Mesendoderm (in vitro differentiated cells): ENCODE results near the gene ASXL1.
A peak's percentile ranks its signal among the peaks of the same experiment; 100 is the strongest.
"Not testable (repeated sequence)": the region's sequence is repeated elsewhere in the genome, so short reads cannot be mapped to it uniquely, and the experiment has no call there.

Source experiments
- DNase-seq: peaks from one replicate; pipeline ENCODE4 v3.0.0; 2013
- H2AK5ac ChIP-seq: 2 replicates; pipeline ENCODE4 v1.6.1; 2013; ENCODE audit warnings: low read length, inconsistent platforms
- H2BK120ac ChIP-seq: 2 replicates; pipeline ENCODE4 v1.6.1; 2013; ENCODE audit warnings: low read depth, mild to moderate bottlenecking, low read length, moderate library complexity, mixed read lengths
- H2BK15ac ChIP-seq: replicated peaks from 2 replicates; pipeline ENCODE4 v1.6.1; 2013; ENCODE audit warnings: low read depth, mild to moderate bottlenecking, moderate library complexity
- H2BK5ac ChIP-seq: 2 replicates; pipeline ENCODE4 v1.6.1; 2013; ENCODE audit warnings: low read length, inconsistent platforms
- H3K18ac ChIP-seq: 2 replicates; pipeline ENCODE4 v1.6.1; 2013; ENCODE audit warnings: mild to moderate bottlenecking, low read length, mixed read lengths
- H3K23ac ChIP-seq: one replicate; pipeline ENCODE4 v1.6.1; 2013; ENCODE audit warnings: low read length
- H3K27ac ChIP-seq: 2 replicates; pipeline ENCODE4 v1.5.1; 2013; ENCODE audit warnings: low read depth, mild to moderate bottlenecking, inconsistent platforms, low read length, moderate library complexity
- H3K27me3 ChIP-seq: 2 replicates; pipeline ENCODE4 v1.6.1; 2013; ENCODE audit warnings: low read length, control low read depth, mild to moderate bottlenecking, inconsistent platforms; ENCODE audit not compliant: insufficient read depth, poor library complexity
- H3K36me3 ChIP-seq: 2 replicates; pipeline ENCODE4 v1.6.1; 2013; ENCODE audit warnings: low read length, inconsistent platforms; ENCODE audit not compliant: control insufficient read depth, insufficient read depth
- H3K4ac ChIP-seq: one replicate; pipeline ENCODE4 v1.6.1; 2013; ENCODE audit warnings: low read depth, mild to moderate bottlenecking, low read length, moderate library complexity
- H3K4me1 ChIP-seq: 2 replicates; pipeline ENCODE4 v1.6.1; 2013; ENCODE audit warnings: low read depth, low read length, inconsistent platforms; ENCODE audit not compliant: control insufficient read depth
- H3K4me2 ChIP-seq: 2 replicates; pipeline ENCODE4 v1.6.1; 2013; ENCODE audit warnings: low read length
- H3K4me3 ChIP-seq: 2 replicates; pipeline ENCODE4 v1.5.1; 2013; ENCODE audit warnings: mild to moderate bottlenecking, low read length
- H3K56ac ChIP-seq: one replicate; pipeline ENCODE4 v1.6.1; 2013; ENCODE audit warnings: low read length
- H3K79me1 ChIP-seq: 2 replicates; pipeline ENCODE4 v1.6.1; 2013; ENCODE audit warnings: low read length, inconsistent platforms
- H3K79me2 ChIP-seq: 2 replicates; pipeline ENCODE4 v1.6.1; 2013; ENCODE audit warnings: mild to moderate bottlenecking, low read length; ENCODE audit not compliant: control insufficient read depth, insufficient read depth
- H3K9ac ChIP-seq: 2 replicates; pipeline ENCODE4 v1.6.1; 2013; ENCODE audit warnings: low read length, inconsistent platforms
- H4K5ac ChIP-seq: one replicate; pipeline ENCODE4 v1.6.1; 2013; ENCODE audit warnings: low read length
- H4K8ac ChIP-seq: one replicate; pipeline ENCODE4 v1.6.1; 2013; ENCODE audit warnings: low read depth, mild to moderate bottlenecking, control low read depth, low read length, moderate library complexity
- WGBS: extraction: QIAGEN DNeasy Blood & Tissue Kit; methylation state at CpG from one replicate; pipeline ENCODE4 v1.1.7; 2013; ENCODE audit warnings: low lambda C conversion rate, missing lambda C conversion rate; ENCODE audit not compliant: insufficient coverage; ENCODE audit errors: extremely low coverage; 5-methylcytosine and 5-hydroxymethylcytosine counted together

Gene ASXL1

DNA sequence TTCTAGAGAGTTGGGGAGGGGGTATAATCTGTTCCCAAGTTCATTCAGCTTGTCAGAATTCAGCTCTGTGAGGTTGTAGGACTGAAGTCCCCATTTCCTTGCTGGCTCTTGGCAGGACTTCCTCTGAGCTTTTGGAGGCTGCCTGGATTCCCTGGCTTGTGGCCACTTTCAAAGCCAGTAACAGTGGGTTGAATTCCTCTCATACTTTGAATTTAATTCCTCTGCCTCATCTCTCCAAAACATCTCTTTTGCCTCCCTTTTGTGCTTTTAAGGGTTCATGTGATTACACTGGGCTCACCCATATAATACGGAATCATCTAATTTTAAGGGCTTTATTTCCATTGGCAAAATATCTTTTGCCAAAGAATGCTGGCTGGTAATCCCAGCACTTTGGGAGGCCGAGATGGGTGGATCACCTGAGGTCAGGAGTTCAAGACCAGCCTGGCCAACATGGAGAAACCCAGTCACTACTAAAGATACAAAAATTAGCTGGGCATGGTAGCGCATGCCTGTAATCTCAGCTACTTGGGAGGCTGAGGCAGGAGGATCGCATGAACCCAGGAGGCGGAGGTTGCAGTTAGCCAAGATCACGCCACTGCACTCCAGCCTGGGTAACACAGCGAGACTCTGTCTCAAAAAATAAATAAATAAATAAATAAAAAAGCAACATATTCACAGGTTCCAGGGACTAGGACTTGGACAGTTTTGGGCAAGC lies 2.1 kb upstream of the ASXL1 start:
- H4K8ac ChIP-seq = not testable (repeated sequence)
- WGBS = no CpG with 5 or more reads among the region's 7 CpGs
- DNase-seq = peak; percentile 35

DNA sequence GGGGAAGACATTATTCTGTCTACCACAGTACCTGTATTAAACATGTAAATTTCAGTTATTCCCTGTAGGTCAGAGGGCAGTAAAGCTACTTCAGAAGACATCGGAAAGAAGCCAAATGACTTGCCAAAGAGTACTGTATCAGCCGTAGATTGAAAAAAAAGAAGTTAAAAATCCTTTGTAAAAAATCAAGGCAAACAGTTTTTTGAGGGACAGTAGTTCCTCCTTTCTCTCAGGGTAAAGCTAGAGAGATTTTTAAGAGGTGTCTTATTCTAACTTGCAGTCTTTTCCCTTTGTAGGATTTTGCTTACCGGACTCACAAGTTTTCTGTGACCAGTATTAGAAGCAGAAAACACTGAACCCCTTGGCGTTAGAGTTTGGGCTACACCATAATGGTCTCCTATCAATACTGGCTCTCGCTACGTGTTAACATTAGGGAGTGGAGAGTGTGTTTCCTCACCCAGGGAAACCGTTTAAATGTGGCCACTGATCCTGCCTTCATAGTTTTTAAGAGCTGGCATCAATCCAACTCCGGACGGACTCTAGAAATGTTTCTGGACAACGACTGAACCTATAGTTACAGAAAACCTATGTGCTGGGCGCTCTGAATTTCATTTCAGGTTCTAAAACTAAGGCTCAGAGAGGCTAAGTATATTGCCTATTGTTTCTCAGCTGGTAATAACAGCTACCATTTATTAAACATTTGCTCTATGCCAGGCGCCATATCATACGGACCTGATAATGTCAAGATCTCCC lies 1.3 kb upstream of the ASXL1 start:
- Histone ChIP-seq H3K4me2 (no peak overlapping the region), H3K27ac (no peak overlapping the region), H2BK5ac (no peak overlapping the region), H3K79me1 (peaks cover 13% of the 10 kb centered on the region), H3K9ac (no peak overlapping the region), H3K4ac (no peak overlapping the region), H4K5ac (no peak overlapping the region), H3K23ac (no peak overlapping the region), H3K18ac (no peak overlapping the region), H3K79me2 (peaks cover 18% of the 10 kb centered on the region), H4K8ac (no peak overlapping the region), H3K36me3 (no peaks in the 10 kb centered on the region), H3K4me3 (no peak overlapping the region), H2BK15ac (no peak overlapping the region), H2BK120ac (no peak overlapping the region), H3K27me3 (no peaks in the 10 kb centered on the region), H2AK5ac (no peak overlapping the region), H3K56ac (no peak overlapping the region), H3K4me1 (peaks cover 3% of the 10 kb centered on the region)
- WGBS = no CpG with 5 or more reads among the region's 13 CpGs
- no peak for DNase-seq

More for the DNA sequence above, 2.1 kb upstream of the ASXL1 start:
- not testable (repeated sequence) for H3K23ac ChIP-seq, H3K4ac ChIP-seq, H2BK5ac ChIP-seq, H4K5ac ChIP-seq, H3K36me3 ChIP-seq, H3K4me2 ChIP-seq, H3K27ac ChIP-seq, H2BK120ac ChIP-seq, H3K27me3 ChIP-seq, H2BK15ac ChIP-seq, H3K9ac ChIP-seq, H3K56ac ChIP-seq, H3K18ac ChIP-seq, H3K4me1 ChIP-seq, H3K4me3 ChIP-seq, H2AK5ac ChIP-seq
- Histone ChIP-seq H3K79me1 (peaks cover 12% of the 10 kb centered on the region), H3K79me2 (peaks cover 17% of the 10 kb centered on the region)

DNA sequence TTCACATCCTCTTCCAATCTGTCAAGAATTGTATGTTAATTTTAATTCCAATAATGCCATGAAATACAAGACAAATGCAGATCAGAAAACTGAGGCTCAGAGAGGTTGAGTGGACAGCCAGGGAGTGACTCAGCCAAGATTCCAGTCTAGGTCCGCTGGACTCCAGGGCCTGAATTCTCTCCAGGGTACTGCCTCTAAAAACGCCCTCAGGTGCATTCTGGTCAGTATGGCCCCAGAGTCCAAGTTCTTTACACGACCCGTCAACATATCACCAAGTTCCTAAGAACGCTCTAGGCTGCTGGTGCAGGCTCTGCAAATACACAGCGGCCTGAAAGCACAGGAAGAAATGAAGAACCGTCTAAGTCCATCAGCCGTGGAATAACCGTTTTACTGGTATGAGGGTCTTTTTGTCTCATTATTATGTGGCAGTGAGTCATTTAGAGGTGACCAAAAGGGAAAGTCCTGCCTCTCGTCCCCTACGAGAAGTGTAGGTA lies 709 bp upstream of the ASXL1 start:
- Histone ChIP-seq H3K4me3 (peak overlapping the region; percentile 85), H4K5ac (peak overlapping the region; percentile 64), H2AK5ac (no peak overlapping the region), H3K18ac (no peak overlapping the region), H3K27ac (peak overlapping the region; percentile 34), H3K4me2 (peak overlapping the region; percentile 99), H2BK15ac (no peak overlapping the region), H3K9ac (peak overlapping the region; percentile 94), H3K36me3 (no peaks in the 10 kb centered on the region), H2BK120ac (no peak overlapping the region), H3K79me2 (peaks cover 21% of the 10 kb centered on the region), H3K27me3 (no peaks in the 10 kb centered on the region), H3K79me1 (peaks cover 15% of the 10 kb centered on the region), H3K23ac (peak overlapping the region; percentile 80), H2BK5ac (peak overlapping the region; percentile 45), H4K8ac (peak overlapping the region; percentile 14), H3K4ac (no peak overlapping the region), H3K4me1 (peaks cover 3% of the 10 kb centered on the region), H3K56ac (peak overlapping the region; percentile 93)
- no CpG with 5 or more reads among the region's 11 CpGs for WGBS
- DNase-seq = no peak

DNA sequence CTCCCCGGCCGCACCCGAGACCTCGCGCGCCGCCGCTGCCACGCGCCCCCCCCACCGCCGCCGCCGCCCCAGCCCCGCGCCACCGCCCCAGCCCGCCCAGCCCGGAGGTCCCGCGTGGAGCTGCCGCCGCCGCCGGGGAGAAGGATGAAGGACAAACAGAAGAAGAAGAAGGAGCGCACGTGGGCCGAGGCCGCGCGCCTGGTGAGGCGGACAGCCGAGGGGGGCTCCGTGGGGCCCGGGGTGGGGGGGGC lies 426 bp downstream of the ASXL1 start:
- Histone ChIP-seq H2AK5ac (no peak overlapping the region), H4K8ac (peak overlapping the region; percentile 100), H3K27ac (peak overlapping the region; percentile 88), H3K23ac (no peak overlapping the region), H3K36me3 (no peaks in the 10 kb centered on the region), H3K79me2 (peaks cover 25% of the 10 kb centered on the region), H3K9ac (peak overlapping the region; percentile 50), H2BK120ac (peak overlapping the region; percentile 62), H3K4me3 (no peak overlapping the region), H3K4me2 (no peak overlapping the region), H3K18ac (peak overlapping the region; percentile 44), H2BK5ac (no peak overlapping the region), H3K4ac (peak overlapping the region; percentile 99), H3K27me3 (no peaks in the 10 kb centered on the region), H3K79me1 (peaks cover 19% of the 10 kb centered on the region), H2BK15ac (no peak overlapping the region), H3K4me1 (peaks cover 3% of the 10 kb centered on the region), H3K56ac (peak overlapping the region; percentile 98), H4K5ac (no peak overlapping the region)
- WGBS = no CpG with 5 or more reads among the region's 35 CpGs
- no peak for DNase-seq

DNA sequence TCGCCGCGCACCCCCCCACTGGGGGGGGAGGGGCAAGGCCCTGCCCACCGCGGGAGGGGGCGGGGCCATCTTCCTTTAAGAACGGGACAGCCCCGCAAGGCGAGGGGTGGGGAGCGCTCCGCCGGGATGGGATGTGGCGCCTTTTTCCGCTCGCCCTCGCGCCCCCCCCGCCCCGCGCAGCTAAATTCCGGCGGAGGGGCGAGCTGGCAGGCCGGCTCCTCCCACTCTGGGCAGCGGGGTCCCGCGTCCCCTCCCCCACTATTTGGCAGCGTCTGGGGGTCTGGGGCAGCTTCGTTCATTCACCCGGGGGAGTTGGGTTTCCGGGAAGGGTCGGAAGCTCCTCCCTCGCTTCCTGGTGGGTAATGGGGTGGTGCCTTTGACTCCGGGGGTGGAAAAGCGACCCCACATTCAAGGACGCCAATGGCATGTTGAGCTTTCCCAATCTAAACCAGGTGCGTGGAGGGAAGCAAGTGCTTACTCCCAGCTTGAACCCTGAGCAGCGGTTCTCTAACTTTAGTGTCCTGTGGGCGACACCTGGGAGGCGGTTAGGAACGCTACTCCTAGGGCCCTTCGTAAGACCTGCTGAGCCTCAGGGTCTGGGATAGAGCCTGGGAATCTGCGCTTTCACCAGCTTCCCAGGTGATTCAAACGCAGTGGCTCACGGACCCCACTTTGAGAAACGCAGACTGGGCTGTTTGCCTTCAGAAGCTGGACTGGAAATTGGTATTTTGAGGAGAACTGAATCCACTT lies 927 bp downstream of the ASXL1 start:
- peak overlapping the region; percentile 72 for H3K27ac ChIP-seq
- H3K79me2 ChIP-seq = peaks cover 30% of the 10 kb centered on the region
- H2BK15ac ChIP-seq = no peak overlapping the region
- H4K5ac ChIP-seq = no peak overlapping the region
- H3K27me3 ChIP-seq = no peaks in the 10 kb centered on the region
- peak overlapping the region; percentile 44 for H3K18ac ChIP-seq
- H3K36me3 ChIP-seq = no peaks in the 10 kb centered on the region
- H3K4me1 ChIP-seq = peaks cover 3% of the 10 kb centered on the region
- H3K4me2 ChIP-seq = peak overlapping the region; percentile 99
- peak overlapping the region; percentile 100 for H4K8ac ChIP-seq
- DNase-seq = peak; percentile 87
- H3K9ac ChIP-seq = peak overlapping the region; percentile 89
- WGBS = no CpG with 5 or more reads among the region's 46 CpGs
- no peak overlapping the region for H3K23ac ChIP-seq
- no peak overlapping the region for H2BK5ac ChIP-seq
- peaks cover 23% of the 10 kb centered on the region for H3K79me1 ChIP-seq
- peak overlapping the region; percentile 99 for H3K4ac ChIP-seq
- peak overlapping the region; percentile 94 for H3K4me3 ChIP-seq
- peak overlapping the region; percentile 98 for H3K56ac ChIP-seq
- H2AK5ac ChIP-seq = no peak overlapping the region
- H2BK120ac ChIP-seq = peak overlapping the region; percentile 62
